ENCODE measurements around the gene KCNMA1.
"Not testable (repeated sequence)": the region's sequence is repeated elsewhere in the genome, so short reads cannot be mapped to it uniquely, and the experiment has no call there.

Gene KCNMA1

GRCh38 chr10:77411805-77412204, 225.8 kb downstream of the KCNMA1 start:
- no peak for DNase-seq

DNA sequence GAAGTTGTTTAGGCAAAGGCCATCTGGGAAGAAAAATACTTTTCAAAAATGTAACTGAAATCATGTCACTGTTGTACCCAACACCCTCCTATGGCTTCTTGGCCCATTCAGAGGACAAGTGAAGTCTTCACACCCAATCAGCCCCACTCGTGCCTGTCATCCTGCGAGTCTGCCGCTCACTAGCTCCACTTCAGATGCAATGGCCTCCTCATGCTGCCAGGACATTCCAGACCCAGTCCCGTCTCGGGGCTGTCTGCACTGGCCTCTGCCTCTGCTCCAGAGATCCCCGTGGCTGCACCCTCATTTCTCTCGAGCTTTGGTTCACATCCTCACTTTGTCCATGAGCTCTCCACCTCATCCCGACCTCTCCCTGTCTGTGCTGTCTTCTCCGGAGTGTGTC, 227.1 kb downstream of the KCNMA1 start:
- no peak for DNase-seq

GRCh38 chr10:77409697-77410471, 227.7 kb downstream of the KCNMA1 start:
- no peak for DNase-seq

GRCh38 chr10:77408259-77408658, 229.3 kb downstream of the KCNMA1 start:
- no peak for DNase-seq

DNA sequence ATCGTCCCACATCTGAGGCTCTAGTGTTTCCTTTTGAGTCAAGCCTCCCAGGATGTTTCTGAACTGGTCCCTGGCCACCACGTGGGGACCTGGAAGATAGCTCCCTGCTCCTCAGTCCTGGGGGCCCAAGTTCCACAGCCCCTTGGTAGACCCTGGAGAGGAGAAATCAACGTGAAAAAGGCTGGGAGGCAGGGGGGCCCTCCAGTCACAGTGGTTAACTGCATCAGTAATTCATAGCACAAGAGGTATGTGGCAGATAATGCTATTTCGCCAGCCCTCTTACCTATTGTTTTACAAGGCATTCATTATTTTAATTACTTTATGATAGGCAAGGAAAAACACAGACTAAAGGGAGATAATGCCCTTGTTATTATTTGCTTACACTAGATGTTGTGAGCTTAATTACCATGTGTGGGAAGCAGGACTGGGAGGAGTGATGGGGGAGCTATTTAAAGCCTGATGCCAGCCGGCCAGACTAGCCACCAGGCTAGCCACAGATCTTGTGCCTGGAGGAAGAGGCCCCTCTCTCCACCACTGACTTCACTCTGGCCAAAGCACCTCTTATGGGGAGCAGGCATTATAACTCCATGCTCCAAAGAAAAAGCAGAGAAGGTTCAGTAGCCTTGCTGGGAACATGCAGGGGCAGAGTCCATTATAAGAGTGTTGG, 230.7 kb downstream of the KCNMA1 start:
- DNase-seq = no peak

DNA sequence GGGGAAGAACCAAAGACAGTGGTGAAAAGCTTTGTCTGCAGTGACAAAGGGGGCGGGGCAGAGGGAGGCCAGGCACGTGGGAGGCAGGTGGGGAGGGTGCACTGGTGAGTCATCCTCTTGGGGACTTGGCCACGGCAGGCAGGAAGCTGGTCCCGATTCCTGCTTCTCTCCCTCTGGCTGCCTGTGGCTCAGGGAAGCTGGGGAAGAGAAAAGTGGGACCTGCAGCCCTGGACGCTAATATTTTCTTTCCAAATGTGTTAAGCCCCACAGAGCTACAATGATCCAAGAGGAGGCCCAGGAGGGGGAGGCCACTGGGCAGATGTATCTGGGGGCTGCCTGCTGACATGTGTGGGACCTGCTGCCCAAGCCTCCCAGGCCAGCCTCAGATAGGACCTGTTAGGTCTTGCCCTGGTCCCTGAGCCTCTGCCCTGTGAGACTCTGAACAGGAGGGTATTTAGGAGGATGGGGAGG, 231.8 kb downstream of the KCNMA1 start:
- DNase-seq = peak; percentile 89

DNA sequence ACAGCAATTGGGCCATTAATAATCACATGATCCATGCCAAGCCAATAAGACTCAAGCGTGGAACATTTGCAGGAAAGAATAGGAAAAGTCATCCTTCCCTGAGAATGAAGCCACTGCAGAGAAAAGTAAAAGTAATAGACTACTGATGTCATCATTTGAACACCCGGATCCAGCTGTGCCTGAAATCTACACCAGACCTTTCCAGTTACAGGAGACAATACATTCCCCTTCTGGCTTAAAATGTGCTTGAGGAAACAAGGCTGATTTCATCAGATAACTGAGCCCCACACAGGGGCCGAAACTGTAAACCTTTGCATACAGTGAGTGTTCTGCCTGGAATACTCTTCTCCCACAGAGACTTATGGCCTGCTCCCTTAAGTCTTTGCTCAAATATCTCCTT, 232.8 kb downstream of the KCNMA1 start:
- no peak for DNase-seq

GRCh38 chr10:77403761-77404160, 233.8 kb downstream of the KCNMA1 start:
- DNase-seq = no peak

DNA sequence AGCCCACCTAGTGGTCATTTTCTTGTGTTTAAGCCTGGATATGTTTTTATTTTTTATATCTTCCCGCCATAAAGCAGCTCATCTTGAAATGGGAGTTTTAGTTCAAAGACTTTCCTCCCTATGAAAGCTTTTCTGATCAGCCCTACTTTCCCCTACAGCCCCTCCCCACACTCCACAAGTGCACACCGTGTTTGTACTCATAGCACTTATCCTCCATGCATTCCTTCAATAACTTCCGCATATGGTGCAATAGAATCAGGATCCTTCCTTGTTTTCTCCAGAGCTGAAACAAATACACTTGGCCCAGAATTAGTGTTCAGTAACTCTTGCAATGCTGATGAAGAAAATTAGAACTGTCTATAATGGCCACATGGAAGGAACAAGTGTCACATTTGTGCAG, 235.9 kb downstream of the KCNMA1 start:
- DNase-seq = no peak

GRCh38 chr10:77400033-77400432, 237.6 kb downstream of the KCNMA1 start:
- DNase-seq = no peak

DNA sequence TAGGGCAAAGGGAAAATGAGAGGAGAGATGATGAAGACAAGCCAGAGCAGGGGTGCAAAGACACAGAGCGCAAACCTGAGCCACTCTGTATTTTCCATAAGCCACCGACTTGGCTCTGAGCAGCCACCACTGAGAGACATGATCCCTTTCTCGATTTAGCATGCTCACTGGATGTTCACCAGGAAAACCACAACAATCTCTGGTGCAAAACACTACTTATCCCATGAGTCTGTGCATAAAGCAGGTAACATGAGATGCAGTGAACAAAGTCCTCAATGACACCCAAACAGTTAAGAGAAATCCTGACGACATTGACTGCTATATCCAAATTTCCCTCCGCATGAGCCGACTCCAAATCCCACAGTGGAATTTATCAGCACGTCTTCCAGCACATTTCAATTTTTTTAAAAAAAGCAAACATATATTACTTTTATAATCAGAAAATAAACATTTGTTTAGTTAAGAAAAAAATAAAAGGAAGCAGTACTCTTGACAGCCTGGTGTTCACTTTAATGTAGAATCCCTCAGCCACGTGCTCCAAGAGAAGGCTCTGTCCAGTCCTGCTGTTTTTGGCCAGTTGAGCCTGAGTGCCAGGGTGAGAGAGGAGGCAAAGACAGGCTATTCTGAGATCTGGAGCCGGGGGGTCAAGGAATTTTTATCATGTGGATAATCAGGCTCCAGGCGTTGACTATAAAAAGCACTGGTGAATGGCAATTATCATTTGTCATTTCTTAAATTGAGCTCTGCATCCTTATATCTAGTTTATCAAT, 238.4 kb downstream of the KCNMA1 start:
- DNase-seq = no peak

DNA sequence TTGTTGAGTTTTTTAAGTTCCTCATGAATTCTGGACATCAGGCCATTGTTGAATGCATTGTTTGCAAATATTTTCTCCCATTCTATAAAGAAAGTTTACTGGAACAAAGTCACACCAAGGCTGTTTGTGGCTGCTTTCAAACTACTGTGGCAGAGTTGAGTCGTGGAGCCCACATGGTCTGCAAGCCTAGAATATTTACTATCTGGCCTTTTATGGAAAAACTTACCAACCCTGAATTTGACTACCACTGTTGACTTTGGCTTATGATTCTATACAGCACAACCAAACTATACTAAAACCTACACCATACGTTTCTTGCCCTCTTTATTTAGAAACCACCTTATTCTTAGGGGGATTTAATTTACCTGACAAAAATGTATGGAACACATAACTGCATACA, 239.1 kb downstream of the KCNMA1 start:
- no peak for DNase-seq

DNA sequence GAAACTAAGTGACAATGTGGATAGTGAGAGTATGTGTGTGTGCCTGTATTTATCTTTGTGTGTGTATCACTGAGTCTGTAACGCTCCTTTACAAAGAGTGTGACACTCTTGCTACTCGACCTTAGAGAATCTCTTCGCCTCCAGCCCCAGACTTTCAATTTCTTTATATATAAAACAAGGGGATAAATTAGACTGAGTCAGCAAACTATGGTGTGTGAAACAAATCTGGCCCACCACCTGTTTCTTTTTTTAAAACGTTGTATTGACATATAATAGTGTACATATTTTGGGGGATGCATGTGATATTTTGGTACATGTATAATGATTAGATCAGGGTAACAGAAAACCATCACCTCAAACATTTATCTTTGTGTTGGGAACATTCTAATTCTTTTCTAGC, 240.5 kb downstream of the KCNMA1 start:
- DNase-seq = no peak

GRCh38 chr10:77396290-77396689, 241.3 kb downstream of the KCNMA1 start:
- DNase-seq = no peak

DNA sequence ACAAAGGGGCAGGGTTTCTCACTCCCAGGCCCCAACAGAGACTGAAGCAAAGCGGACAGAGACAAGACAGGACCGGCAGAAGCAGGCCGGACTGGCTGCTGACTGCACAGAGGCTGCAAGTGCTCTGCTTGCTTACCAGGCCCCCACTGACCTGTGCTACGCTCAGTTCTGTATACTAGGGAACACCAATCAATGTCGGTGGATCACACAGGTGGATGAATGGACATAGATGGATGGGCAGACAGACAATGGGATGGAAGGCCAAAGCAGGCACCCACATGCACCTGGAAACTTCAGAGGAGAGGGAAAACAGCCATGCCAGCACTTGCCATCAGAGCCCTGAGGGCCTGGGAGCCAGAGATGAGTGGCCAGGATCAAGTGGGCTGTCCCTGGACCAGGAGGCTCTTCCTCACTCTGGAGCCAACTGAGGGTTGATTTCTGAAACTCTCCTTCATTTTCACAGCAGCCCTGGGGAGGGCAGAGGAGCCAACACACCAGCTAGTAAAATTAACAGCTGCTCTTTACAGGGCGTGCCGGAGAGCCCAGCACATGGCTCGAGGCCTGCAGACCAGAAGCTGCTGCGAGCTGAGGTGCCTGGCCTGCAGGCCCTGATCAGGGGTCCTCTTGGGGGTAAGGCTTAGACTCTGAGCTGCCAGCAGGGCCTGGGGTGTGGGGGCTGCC, 243.6 kb downstream of the KCNMA1 start:
- no peak for DNase-seq

DNA sequence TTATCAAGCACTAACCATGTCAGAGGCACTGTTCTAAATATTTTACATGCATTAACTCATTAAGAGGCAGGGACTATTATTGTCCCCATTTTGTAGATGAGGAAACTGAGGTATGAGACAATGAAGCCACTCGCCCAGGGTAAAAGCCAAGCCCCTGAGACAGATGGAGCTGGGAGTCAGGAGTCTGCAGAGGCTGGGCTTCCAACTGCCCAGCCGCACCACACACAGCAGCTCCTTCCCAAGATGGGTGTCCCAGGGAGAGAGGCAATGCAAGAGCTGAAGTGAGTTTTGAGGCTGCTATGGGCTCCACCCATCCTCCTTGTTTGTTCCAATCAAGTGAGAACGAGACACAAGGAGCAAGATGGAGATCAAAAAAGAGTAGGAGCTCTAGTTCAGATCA, 244.2 kb downstream of the KCNMA1 start:
- DNase-seq = no peak

- peak; percentile 100 for DNase-seq
Observed at GRCh38 chr10:77392851-77393250, 244.8 kb downstream of the KCNMA1 start.

DNA sequence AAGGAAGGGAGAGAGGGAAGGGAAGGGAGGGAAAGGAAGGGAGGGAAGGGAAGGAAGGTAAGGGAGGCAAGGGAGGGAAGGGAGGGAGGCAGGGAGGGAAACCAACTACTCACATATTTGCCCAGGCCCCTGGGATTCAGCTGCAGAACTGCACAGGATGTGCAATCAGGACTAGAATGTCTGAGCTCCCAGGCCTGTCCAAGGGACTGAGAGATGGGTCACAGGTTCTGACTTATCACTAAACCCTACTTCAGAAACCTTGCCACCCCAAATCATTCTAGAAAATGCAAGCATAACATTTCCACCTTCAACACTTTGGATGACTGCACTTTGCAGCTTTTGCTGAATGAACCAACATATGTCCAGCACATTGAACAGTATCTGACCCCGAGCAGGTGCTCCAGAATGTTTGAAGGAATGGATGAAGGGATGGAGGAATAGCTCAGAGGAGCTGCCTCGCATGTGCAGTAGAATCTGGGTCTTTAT, 245.3 kb downstream of the KCNMA1 start:
- peak; percentile 79 for DNase-seq

DNA sequence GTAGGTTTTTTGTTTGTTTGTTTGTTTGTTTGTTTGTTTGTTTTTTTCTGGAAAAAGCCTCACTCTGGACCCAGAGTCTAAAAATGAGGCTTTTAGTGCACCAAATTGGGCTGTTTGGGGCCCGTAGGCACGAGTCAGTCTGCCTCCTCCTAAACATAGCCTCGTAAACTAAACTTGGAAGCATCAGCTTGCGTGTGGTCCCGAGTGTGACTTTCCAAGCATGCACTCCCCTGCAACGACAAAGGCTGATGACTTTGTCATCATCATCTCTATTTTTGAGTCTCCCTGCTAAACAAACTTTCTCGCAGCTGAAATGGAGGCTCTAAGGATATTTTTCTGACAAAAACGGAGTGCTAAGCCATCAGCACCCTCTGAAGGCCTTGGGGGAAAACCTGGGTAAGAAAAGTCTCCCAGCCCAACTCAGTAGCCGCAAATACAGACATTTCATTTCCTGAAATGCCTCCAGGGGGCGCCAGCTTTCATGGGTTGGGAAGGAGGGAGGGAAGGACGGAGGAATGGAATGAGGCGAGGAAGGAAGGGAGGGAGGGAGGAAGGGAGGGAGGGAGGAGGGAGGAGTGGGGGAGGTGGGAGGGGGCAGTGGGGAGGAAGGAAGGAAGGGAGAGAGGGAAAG, 245.9 kb downstream of the KCNMA1 start:
- peak; percentile 94 for DNase-seq

GRCh38 chr10:77390481-77390891, 247.1 kb downstream of the KCNMA1 start:
- DNase-seq = peak; percentile 33

DNA sequence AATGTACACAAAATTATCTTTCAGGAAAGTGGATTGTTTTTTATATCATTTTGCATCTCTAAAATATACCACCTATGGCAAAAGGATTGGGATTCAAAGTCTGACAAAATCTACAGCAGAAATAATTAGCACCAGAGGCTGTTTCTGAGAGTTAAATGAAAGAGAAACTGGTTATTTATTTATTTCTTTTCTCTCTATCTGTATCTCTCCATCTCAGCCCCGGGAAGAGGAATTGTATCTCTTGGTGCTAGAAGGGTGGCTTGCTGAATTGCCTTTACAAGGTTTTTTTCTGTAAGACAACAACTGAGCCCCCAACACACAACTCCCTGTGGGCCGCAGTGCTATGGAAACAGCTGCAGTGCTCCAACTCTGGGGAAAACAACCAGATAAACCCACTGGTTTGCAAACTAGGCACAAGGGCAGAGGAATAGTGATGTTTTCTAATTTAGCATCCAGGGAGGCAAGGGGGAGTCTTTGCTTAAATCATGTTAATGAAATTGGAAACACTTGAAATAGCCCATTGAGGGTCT, 249.0 kb downstream of the KCNMA1 start:
- no peak for DNase-seq

- not testable (repeated sequence) for DNase-seq
Observed at GRCh38 chr10:77387701-77388100, 249.9 kb downstream of the KCNMA1 start.
